Skin epidermis (tissue), 12 donors: ENCODE data around the gene ANO3.
"Not testable (repeated sequence)": the region's sequence is repeated elsewhere in the genome, so short reads cannot be mapped to it uniquely, and the experiment has no call there.

Source experiments
- H3K27ac ChIP-seq, 21 experiments: fragments of 200-600 bp; sonication (generic) in 11 of 21; one replicate each; pipeline ENCODE4 v1.5.0; 2020; ENCODE audit warnings: mild to moderate bottlenecking in 3 of 21, inconsistent platforms in 2 of 21, moderate library complexity in 2 of 21
- H3K4me3 ChIP-seq, 7 experiments: fragments of 200-600 bp; sonication (generic) in 2 of 7; one replicate each; pipeline ENCODE4 v1.5.0; 2020; ENCODE audit warnings: inconsistent platforms in 2 of 7, mild to moderate bottlenecking in 2 of 7, moderate library complexity in 1 of 7

The ANO3 gene

GRCh38 chr11:26607725-26608506, 276.0 kb downstream of the ANO3 start:
- H3K4me3 ChIP-seq: no peak overlapping the region
- no peak overlapping the region for H3K27ac ChIP-seq

GRCh38 chr11:26608507-26609146, 276.7 kb downstream of the ANO3 start:
- H3K4me3 ChIP-seq: no peak overlapping the region
- H3K27ac ChIP-seq: no peak overlapping the region

- Histone ChIP-seq H3K27ac (no peak overlapping the region), H3K4me3 (no peak overlapping the region)
Measured at GRCh38 chr11:26613759-26614158, 281.8 kb downstream of the ANO3 start.

GRCh38 chr11:26618441-26618840, 286.5 kb downstream of the ANO3 start:
- Histone ChIP-seq H3K4me3 (no peak overlapping the region), H3K27ac (no peak overlapping the region)

GRCh38 chr11:26620282-26621045, 288.5 kb downstream of the ANO3 start:
- Histone ChIP-seq H3K27ac (peak overlapping the region in 6 of 21 experiments; percentile 15 to 80 (median 63)), H3K4me3 (no peak overlapping the region)

- Histone ChIP-seq H3K4me3 (no peak overlapping the region), H3K27ac (peak overlapping the region in 9 of 21 experiments; percentile 24 to 80 (median 54))
Measured at GRCh38 chr11:26621132-26621531, 289.2 kb downstream of the ANO3 start.

- peak overlapping the region in 3 of 21 experiments; percentile 67 to 80 (median 68) for H3K27ac ChIP-seq
- H3K4me3 ChIP-seq: no peak overlapping the region
Measured at GRCh38 chr11:26622181-26622580, 290.3 kb downstream of the ANO3 start.

- H3K27ac ChIP-seq: no peak overlapping the region
- H3K4me3 ChIP-seq: no peak overlapping the region
Measured at GRCh38 chr11:26623076-26623659, 291.2 kb downstream of the ANO3 start.

- no peak overlapping the region for H3K27ac ChIP-seq
Measured at GRCh38 chr11:26626346-26626745, 294.4 kb downstream of the ANO3 start.

GRCh38 chr11:26632691-26633159, 300.8 kb downstream of the ANO3 start:
- no peak overlapping the region for H3K27ac ChIP-seq
- no peak overlapping the region for H3K4me3 ChIP-seq

More at GRCh38 chr11:26626346-26626745, 294.4 kb downstream of the ANO3 start:
- H3K4me3 ChIP-seq: no peak overlapping the region

- not testable (repeated sequence) for H3K4me3 ChIP-seq, H3K27ac ChIP-seq
Measured at GRCh38 chr11:26643314-26643713, 311.4 kb downstream of the ANO3 start.

- Histone ChIP-seq H3K27ac (no peak overlapping the region), H3K4me3 (no peak overlapping the region)
Measured at GRCh38 chr11:26649884-26650283, 318.0 kb downstream of the ANO3 start.

- H3K4me3 ChIP-seq: no peak overlapping the region
- no peak overlapping the region for H3K27ac ChIP-seq
Measured at GRCh38 chr11:26651916-26652315, 320.0 kb downstream of the ANO3 start.

- Histone ChIP-seq H3K4me3 (no peak overlapping the region), H3K27ac (no peak overlapping the region)
Measured at GRCh38 chr11:26655287-26655686, 323.4 kb downstream of the ANO3 start.

- H3K27ac ChIP-seq: no peak overlapping the region
Measured at GRCh38 chr11:26662916-26663315, 331.0 kb downstream of the ANO3 start.

GRCh38 chr11:26665036-26665435, 333.1 kb downstream of the ANO3 start:
- Histone ChIP-seq H3K4me3 (no peak overlapping the region), H3K27ac (no peak overlapping the region)

More at GRCh38 chr11:26662916-26663315, 331.0 kb downstream of the ANO3 start:
- H3K4me3 ChIP-seq: no peak overlapping the region

- Histone ChIP-seq H3K4me3 (no peak overlapping the region), H3K27ac (no peak overlapping the region)
Measured at GRCh38 chr11:26665946-26666345, 334.0 kb downstream of the ANO3 start.

GRCh38 chr11:26675233-26675928, 343.5 kb downstream of the ANO3 start:
- Histone ChIP-seq H3K27ac (no peak overlapping the region), H3K4me3 (no peak overlapping the region)

- Histone ChIP-seq H3K4me3 (no peak overlapping the region), H3K27ac (peak overlapping the region in 4 of 21 experiments; percentile 11 to 61 (median 16))
Measured at GRCh38 chr11:26676641-26677040, 344.7 kb downstream of the ANO3 start.
